ENCODE data around the gene CDH15.

CDH15 gene

GRCh38 chr16:89131783-89132182, 39.8 kb upstream of the CDH15 start:
- no peak overlapping the region for H3K4me3 ChIP-seq (ENCODE audit: low read length)
- no peak for TF ChIP-seq CTCF (conservative IDR thresholded peaks at IDR 0.05; ENCODE audit: low read length)
- no peak for DNase-seq (ENCODE audit: low read depth)

GRCh38 chr16:89132194-89133005, 39.1 kb upstream of the CDH15 start:
- no peak for TF ChIP-seq CTCF (conservative IDR thresholded peaks at IDR 0.05; ENCODE audit: low read length)
- no peak overlapping the region for H3K4me3 ChIP-seq (ENCODE audit: low read length)
- DNase-seq (ENCODE audit: low read depth), result no peak

- no peak overlapping the region for H3K4me3 ChIP-seq (ENCODE audit: low read length)
- no peak for DNase-seq (ENCODE audit: low read depth)
- TF ChIP-seq CTCF (conservative IDR thresholded peaks at IDR 0.05; ENCODE audit: low read length), result no peak
Measured at GRCh38 chr16:89133457-89134127, 38.0 kb upstream of the CDH15 start.

- no peak for DNase-seq (ENCODE audit: low read depth)
- no peak overlapping the region for H3K4me3 ChIP-seq (ENCODE audit: low read length)
- TF ChIP-seq CTCF (conservative IDR thresholded peaks at IDR 0.05; ENCODE audit: low read length), result no peak
Measured at GRCh38 chr16:89134269-89134668, 37.3 kb upstream of the CDH15 start.

- TF ChIP-seq CTCF (conservative IDR thresholded peaks at IDR 0.05; ENCODE audit: low read length), result no peak
- no peak overlapping the region for H3K4me3 ChIP-seq (ENCODE audit: low read length)
- no peak for DNase-seq (ENCODE audit: low read depth)
Measured at GRCh38 chr16:89135166-89135565, 36.4 kb upstream of the CDH15 start.

- TF ChIP-seq CTCF (conservative IDR thresholded peaks at IDR 0.05; ENCODE audit: low read length), result no peak
- H3K4me3 ChIP-seq (ENCODE audit: low read length), result no peak overlapping the region
- no peak for DNase-seq (ENCODE audit: low read depth)
Measured at GRCh38 chr16:89135971-89136765, 35.4 kb upstream of the CDH15 start.
